Testis (tissue), 2 donors: Measurements from ENCODE around the gene MBP.

Experiments
- POLR2A ChIP-seq: fragments of 450-650 bp; IDR thresholded peaks from one replicate; pipeline ENCODE4 v1.6.1; 2017; ENCODE audit warnings: antibody characterized with exemption, mild to moderate bottlenecking, moderate library complexity
- TF ChIP-seq, protein P1 (sequence below), 3 experiments: fragments of 450-650 bp in 2 of 3; fragments of 200-600 bp in 1 of 3; sonication (generic) in 1 of 3; IDR thresholded peaks; one replicate each; pipeline ENCODE4 v1.5.1; 2016 to 2019; ENCODE audit warnings: antibody characterized with exemption in 3 of 3, mild to moderate bottlenecking in 2 of 3, moderate library complexity in 1 of 3

DNA sequence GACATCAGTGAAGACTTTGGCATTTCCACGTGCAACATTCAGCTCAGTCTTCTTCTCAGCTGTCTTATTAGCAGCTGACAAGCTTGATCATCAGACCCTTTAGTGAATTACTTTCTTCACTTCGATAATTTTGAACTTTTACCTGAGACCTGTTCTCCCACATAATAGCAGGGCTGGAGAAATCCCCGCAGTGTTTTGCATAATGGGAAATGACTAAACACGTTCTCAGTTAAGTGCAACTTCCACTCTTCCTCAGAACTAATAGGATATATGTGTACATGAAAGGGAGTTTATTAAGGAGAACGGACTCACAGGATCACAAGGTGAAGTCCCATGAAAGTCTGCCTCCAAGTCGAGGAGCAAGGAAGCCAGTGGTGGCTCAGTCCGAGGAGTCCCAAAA is 28.8 kb upstream of the MBP start:
- TF ChIP-seq, protein P1, sequence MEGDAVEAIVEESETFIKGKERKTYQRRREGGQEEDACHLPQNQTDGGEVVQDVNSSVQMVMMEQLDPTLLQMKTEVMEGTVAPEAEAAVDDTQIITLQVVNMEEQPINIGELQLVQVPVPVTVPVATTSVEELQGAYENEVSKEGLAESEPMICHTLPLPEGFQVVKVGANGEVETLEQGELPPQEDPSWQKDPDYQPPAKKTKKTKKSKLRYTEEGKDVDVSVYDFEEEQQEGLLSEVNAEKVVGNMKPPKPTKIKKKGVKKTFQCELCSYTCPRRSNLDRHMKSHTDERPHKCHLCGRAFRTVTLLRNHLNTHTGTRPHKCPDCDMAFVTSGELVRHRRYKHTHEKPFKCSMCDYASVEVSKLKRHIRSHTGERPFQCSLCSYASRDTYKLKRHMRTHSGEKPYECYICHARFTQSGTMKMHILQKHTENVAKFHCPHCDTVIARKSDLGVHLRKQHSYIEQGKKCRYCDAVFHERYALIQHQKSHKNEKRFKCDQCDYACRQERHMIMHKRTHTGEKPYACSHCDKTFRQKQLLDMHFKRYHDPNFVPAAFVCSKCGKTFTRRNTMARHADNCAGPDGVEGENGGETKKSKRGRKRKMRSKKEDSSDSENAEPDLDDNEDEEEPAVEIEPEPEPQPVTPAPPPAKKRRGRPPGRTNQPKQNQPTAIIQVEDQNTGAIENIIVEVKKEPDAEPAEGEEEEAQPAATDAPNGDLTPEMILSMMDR (IDR thresholded peaks at IDR 0.05) = no peak
- no peak for TF ChIP-seq POLR2A
